NAMALWA (cell line): Measurements from ENCODE around the gene CAMKK2.

Experiments
- DNase-seq: peaks from one replicate; pipeline ENCODE4 v3.0.0-alpha.2; 2015; ENCODE audit warnings: low spot score

CAMKK2 gene

DNA sequence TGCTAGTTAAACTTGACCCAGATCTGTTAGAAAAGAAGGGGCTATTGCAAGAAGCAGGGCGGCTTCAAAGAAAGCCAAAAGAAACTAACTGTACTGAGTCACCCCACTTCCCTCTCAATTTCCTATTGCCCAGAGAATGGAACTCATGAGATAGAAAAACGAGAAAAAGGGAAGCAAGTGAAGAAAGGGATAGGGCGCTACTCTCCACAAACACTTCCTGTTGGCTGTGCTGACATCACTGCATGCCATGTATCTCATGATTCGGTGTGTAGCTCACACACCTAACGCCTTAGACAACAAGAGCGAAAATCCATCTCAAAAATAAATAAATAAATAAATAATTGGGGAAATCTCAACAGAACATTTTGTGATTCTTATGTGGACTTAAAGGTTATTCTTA lies 99.6 kb downstream of the CAMKK2 start:
- peak; percentile 40 for DNase-seq

DNA sequence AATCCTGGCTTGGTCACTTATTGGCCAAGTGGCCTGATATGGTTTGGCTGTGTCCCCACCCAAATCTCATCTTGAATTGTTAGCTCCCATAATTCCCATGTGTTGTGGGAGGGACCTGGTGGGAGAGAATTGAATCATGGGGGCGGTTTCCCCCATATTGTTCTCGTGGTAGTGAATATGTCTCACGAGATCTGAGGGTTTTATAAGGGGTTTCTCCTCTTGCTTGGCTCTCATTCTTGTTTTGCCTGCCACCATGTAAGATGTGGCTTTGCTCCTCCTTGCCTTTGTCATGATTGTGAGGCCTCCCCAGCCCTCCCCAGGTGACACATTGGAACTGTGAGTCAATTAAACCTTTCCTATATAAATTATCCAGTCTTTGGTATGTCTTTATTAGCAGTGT lies 105.4 kb downstream of the CAMKK2 start:
- no peak for DNase-seq

- DNase-seq: no peak
Observed at GRCh38 chr12:121190523-121191031, 105.9 kb downstream of the CAMKK2 start.

DNA sequence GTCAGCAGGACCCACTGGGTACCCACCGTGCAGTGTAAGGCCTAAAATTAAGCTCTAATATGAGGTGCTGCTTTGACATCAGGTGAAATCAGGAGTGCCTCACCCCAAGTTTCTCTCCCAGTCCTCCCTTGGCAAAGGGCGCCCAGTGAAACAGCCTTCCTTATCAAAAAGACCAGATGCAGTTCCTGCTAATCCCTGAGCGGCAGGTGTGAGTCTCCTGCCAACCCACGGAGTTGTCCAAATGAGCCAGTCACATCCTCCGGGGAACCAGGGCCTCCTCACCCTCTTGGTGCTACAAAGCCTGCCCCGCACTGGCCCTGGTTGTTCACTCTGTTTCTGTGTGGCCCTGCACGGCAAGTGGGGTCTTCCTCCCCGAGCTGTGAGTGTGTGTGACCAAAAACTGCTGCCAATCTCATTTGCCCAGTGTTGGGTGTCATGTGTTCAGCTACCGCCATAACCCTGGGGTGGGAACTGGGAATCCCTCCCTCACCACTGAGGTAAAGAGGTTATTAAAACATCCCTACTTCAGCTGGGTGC lies 106.8 kb downstream of the CAMKK2 start:
- no peak for DNase-seq

DNA sequence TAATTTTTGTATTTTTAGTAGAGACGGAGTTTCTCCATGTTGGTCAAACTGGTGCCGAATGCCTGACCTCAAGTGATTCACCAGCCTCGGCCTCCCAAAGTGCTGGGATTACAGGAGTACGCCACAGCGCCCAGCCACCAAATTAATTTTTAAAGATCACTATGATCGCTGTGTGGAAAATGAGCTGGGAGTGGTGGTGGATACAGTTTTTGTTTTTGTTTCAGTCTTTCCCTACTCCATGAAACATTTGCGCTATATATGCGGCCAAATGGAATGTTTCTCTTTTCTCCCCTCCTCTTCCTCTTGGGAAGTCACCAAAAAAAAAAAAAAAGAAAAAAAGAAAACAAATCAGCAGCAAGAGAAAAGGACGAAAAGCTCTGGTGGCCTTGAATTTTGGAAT lies 107.4 kb downstream of the CAMKK2 start:
- DNase-seq: no peak

DNA sequence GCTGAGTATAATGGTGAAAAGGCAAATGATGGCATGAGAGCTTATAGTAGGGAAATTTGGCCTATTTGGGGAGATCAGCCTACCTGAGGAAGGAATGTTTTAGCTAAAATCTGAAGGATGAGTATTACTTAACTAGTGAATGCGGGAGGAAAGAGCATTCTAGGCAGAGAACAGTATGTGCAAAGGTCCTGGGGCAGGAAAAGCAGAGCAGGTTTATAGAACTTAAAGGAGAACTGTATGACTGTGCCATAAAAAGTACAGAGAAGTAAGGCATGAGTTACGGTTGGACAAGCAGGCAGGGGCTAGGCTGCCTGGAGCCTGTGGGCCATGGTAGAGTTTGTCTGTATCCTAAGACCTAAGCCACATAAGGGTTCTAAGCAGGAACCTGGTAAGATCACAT lies 108.3 kb downstream of the CAMKK2 start:
- DNase-seq: no peak
